Gastroesophageal sphincter (tissue), 4 donors: ENCODE data around the gene BBS10. TPM values are rescaled to one million over a fixed set of nuclear protein-coding genes. Genes with fewer than 3 reads are reported as not detected.

Experiments used
- ATAC-seq: fragments of 150-250 bp; one replicate; pipeline ENCODE4 v1.9.1; 2016; ENCODE audit warnings: mild to moderate bottlenecking, moderate library complexity
- H3K27ac ChIP-seq, 4 donors: fragments of 200-600 bp; sonication (generic) in 3 of 4; 1 replicate in 3 of 4; 2 replicates in 1 of 4; pipeline ENCODE4 v1.5.1; 2016 to 2019
- H3K27me3 ChIP-seq: fragments of 200-600 bp; sonication (generic); one replicate; pipeline ENCODE4 v1.5.1; 2019
- H3K36me3 ChIP-seq, 2 donors: fragments of 200-600 bp; sonication (generic); one replicate each; pipeline ENCODE4 v1.5.1; 2019; ENCODE audit warnings: control low read depth in 1 of 2
- H3K4me1 ChIP-seq, 3 donors: fragments of 200-600 bp; sonication (generic); 1 replicate in 2 of 3; 2 replicates in 1 of 3; pipeline ENCODE4 v1.5.1; 2016 to 2019; ENCODE audit warnings: control low read depth in 2 of 3
- H3K4me3 ChIP-seq, 2 donors: fragments of 200-600 bp; sonication (generic); one replicate each; pipeline ENCODE4 v1.5.1; 2019; ENCODE audit warnings: mild to moderate bottlenecking in 1 of 2, moderate library complexity in 1 of 2
- H3K9me3 ChIP-seq, 3 donors: fragments of 200-600 bp; sonication (generic); one replicate each; pipeline ENCODE4 v1.5.1; 2017 to 2019; ENCODE audit warnings: control low read depth in 2 of 3
- EP300 ChIP-seq: sonication (generic); formaldehyde crosslinking; IDR thresholded peaks from one replicate; pipeline ENCODE4 v1.6.1; 2017; ENCODE audit warnings: antibody characterized with exemption, mild to moderate bottlenecking
- POLR2A ChIP-seq, 2 donors: fragments of 450-650 bp; IDR thresholded peaks; one replicate each; pipeline ENCODE4 v1.6.1; 2017; ENCODE audit warnings: antibody characterized with exemption in 2 of 2, mild to moderate bottlenecking in 2 of 2, moderate library complexity in 1 of 2
- POLR2AphosphoS5 ChIP-seq: sonication (generic); formaldehyde crosslinking; IDR thresholded peaks from one replicate; pipeline ENCODE4 v1.6.1; 2017; ENCODE audit warnings: antibody characterized with exemption
- WGBS, 2 donors: methylation state at CpG; one replicate each; pipeline ENCODE4 v1.1.5; 2018; ENCODE audit warnings: low coverage in 1 of 2; 5-methylcytosine and 5-hydroxymethylcytosine counted together
- total RNA-seq, 4 donors: library from RNA; depleted of rRNA; stranded (reverse); fragments of >200 nt; gene quantifications; one replicate each; pipeline ENCODE4 v1.1.0, GENCODE V29; 2016
- TF ChIP-seq, protein P1 (sequence below), 4 experiments: fragments of 200-600 bp in 2 of 4; fragments of 450-650 bp in 2 of 4; sonication (generic) in 1 of 4; IDR thresholded peaks; one replicate each; pipeline ENCODE4 v1.5.1; 2017 to 2019; ENCODE audit warnings: antibody characterized with exemption in 4 of 4, mild to moderate bottlenecking in 2 of 4, moderate library complexity in 2 of 4

The BBS10 gene
- total RNA-seq, 4 donors from 2014 or later = 8.9 to 22.2 (median 16.0) TPM

DNA sequence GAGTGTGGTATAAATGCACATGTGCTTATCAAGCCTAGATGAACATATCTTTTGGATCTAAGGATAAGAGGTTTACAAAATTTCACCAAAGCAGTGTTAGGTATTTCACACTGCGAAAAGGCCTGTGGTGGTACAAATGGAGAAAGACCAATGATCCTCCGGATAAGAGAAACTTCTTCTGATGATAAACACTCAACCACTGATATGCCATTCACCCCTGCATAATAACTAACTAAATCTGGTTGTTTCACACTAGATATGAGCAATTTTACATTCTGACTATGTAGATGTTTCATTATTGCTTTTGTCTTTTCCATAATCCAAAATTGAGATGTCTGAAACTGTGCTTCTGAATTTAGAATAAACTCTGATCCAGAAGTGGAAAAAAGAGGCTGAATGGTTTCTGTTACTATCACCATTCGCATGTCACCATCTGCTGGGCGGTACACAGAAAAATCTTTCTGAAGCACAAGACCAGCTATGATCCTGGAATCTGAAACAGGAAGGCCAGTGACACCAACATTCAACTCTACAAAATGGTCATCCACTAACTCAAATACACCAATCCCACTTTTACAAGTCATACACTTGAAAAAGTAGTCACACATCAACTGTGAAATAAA lies 1.3 kb downstream of the BBS10 start:
- Histone ChIP-seq H3K4me1 (peaks cover 0 to 40% (median 5%) of the 10 kb centered on the region in 3 donors), H3K27me3 (no peaks in the 10 kb centered on the region), H3K9me3 (no peaks in the 10 kb centered on the region), H3K4me3 (peak overlapping the region; percentile 77 to 78), H3K36me3 (no peaks in the 10 kb centered on the region), H3K27ac (peak overlapping the region; percentile 54 to 91 (median 88))
- TF ChIP-seq, protein P1, sequence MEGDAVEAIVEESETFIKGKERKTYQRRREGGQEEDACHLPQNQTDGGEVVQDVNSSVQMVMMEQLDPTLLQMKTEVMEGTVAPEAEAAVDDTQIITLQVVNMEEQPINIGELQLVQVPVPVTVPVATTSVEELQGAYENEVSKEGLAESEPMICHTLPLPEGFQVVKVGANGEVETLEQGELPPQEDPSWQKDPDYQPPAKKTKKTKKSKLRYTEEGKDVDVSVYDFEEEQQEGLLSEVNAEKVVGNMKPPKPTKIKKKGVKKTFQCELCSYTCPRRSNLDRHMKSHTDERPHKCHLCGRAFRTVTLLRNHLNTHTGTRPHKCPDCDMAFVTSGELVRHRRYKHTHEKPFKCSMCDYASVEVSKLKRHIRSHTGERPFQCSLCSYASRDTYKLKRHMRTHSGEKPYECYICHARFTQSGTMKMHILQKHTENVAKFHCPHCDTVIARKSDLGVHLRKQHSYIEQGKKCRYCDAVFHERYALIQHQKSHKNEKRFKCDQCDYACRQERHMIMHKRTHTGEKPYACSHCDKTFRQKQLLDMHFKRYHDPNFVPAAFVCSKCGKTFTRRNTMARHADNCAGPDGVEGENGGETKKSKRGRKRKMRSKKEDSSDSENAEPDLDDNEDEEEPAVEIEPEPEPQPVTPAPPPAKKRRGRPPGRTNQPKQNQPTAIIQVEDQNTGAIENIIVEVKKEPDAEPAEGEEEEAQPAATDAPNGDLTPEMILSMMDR (IDR thresholded peaks at IDR 0.05) = peak in 2 of 4 experiments; percentile 6 to 54
- TF ChIP-seq POLR2A (IDR thresholded peaks at IDR 0.05) = no peak
- WGBS, 2 donors = 28 to 48% methylated on average over 3 to 4 of the region's 4 CpGs
- ATAC-seq = no peak

DNA sequence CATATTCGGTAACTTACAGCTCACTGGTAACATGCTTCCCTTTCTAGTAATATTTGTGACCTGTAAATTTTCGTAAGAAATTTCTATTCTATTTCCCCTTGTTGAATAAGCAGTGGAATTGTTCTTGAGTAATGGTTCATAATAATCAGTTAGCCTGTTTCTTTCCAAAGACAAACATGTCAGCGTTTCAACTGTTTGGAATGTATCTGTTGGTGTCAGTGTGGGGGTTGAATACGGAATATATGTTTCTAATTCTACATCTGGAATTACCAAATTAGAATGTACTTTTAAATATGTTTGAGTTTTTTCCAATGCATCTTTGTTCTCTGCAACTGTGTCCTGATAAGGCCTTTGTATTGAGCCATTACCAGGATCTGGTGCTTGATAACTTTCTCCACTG lies 2.0 kb downstream of the BBS10 start:
- 58 to 79% methylated on average over 4 of the region's 4 CpGs for WGBS, 2 donors
- Histone ChIP-seq H3K27ac (peak overlapping the region in 3 of 4 donors; percentile 12 to 91 (median 90)), H3K4me1 (peaks cover 0 to 40% (median 5%) of the 10 kb centered on the region in 3 donors), H3K36me3 (no peaks in the 10 kb centered on the region), H3K4me3 (no peak overlapping the region), H3K27me3 (no peaks in the 10 kb centered on the region), H3K9me3 (no peaks in the 10 kb centered on the region)
- no peak for ATAC-seq
- TF ChIP-seq POLR2A (IDR thresholded peaks at IDR 0.05) = no peak

DNA sequence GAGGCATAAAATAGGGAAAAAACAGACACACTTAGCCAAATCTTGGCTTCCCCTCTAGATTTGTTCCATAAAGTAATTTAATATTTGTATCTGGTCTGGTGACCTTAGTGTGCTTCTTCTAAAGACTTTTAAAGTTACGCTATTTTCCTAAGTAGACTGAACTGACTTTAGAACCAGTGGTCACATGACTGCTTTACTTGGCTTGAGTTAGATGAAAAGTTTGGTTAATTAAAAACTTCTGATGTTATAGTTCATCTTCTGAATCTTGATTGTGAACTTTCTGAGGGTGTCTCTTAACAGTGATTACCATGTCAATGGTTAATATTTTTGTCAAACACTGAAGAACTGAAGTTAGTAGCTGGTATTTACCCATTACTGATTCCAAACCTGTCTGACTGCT lies 2.6 kb downstream of the BBS10 start:
- H3K9me3 ChIP-seq = no peaks in the 10 kb centered on the region
- TF ChIP-seq POLR2A (IDR thresholded peaks at IDR 0.05) (no peak), POLR2AphosphoS5 (no peak), EP300 (no peak)
- TF ChIP-seq, protein P1 (IDR thresholded peaks at IDR 0.05) = no peak
- no peak for ATAC-seq
- H3K4me1 ChIP-seq = peaks cover 0 to 40% (median 5%) of the 10 kb centered on the region in 3 donors
- peak overlapping the region in 3 of 4 donors; percentile 12 to 91 (median 90) for H3K27ac ChIP-seq
- WGBS, 2 donors = 86 to 94% methylated on average over 1 of the region's 1 CpG
- H3K27me3 ChIP-seq = no peaks in the 10 kb centered on the region
- no peak overlapping the region for H3K4me3 ChIP-seq
- H3K36me3 ChIP-seq = no peaks in the 10 kb centered on the region

DNA sequence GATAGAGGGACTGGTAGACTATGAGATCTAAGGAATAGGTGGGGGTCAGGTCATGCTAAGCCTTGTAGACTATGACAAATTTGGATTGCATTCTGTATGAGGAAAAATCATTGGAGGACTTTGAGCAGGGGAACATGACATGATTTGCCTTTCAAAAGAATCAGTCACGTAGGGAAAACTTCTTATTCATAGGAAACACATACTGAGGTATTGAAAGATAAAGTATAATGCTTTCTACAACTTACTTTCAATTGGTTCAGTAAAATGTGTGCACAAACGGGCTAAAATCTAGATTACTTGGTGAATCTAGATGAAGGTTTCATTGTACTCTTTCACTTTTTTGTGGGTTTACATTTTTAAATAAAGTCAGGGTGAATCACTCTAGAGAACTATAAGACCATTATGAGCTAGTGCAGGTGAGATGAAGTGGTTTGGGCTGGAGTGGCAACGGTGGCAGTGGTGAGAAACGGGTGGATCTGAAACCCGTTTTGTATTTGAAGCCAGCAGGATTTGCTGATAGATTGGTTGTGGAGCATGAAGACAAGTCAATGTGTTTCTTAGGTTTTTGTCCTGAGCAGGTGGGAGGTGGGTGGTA lies 6.7 kb downstream of the BBS10 start:
- 86 to 89% methylated on average over 3 to 5 of the region's 5 CpGs for WGBS, 2 donors

DNA sequence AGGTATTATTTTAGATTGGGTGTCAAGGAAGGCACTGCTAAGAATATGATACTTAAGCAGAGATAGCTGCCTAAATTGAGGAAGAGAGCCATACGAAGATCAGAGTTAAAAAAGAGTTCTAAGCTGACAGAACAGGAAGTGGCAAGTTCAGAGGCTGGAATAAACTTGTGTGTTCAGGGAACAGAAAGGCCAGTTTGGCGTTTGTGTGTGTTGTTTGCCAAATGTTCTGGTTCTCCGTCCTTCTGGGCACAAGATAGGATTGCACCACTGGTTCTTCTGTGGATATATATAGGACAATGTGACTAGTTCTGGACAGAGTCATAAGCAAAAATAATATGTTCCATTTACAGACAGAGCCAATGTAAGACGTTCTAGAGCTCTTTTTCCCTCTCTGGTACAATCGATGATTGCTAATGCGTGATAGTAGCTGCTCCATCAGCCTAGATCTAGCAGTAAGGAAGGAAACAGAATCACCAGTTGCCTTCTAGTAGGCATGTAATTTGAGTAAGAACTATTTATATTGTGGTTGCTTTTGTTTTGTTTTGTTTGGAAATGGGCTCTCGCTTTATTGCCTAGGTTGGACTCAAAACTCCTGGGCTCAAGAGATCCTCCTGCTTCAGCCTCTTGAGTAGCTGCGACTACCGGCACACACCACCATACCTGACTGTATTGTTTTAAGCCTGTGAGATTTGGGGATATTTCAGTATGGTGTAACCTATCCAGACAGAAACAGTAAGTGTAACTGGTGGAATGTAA lies 7.4 kb downstream of the BBS10 start:
- peaks cover 0 to 14% (median 3%) of the 10 kb centered on the region in 3 donors for H3K4me1 ChIP-seq
- WGBS, 2 donors = 62 to 78% methylated on average over 4 to 9 of the region's 9 CpGs
- H3K4me3 ChIP-seq = no peak overlapping the region
- ATAC-seq = peak; percentile 46
- H3K27me3 ChIP-seq = no peaks in the 10 kb centered on the region
- H3K36me3 ChIP-seq = no peaks in the 10 kb centered on the region
- H3K9me3 ChIP-seq = no peaks in the 10 kb centered on the region
- TF ChIP-seq POLR2AphosphoS5 = no peak
- no peak for TF ChIP-seq POLR2A (IDR thresholded peaks at IDR 0.05)
- no peak for TF ChIP-seq EP300
- TF ChIP-seq, protein P1 (IDR thresholded peaks at IDR 0.05) = no peak
- no peak overlapping the region for H3K27ac ChIP-seq

More for the DNA sequence above, 6.7 kb downstream of the BBS10 start:
- TF ChIP-seq POLR2AphosphoS5 (no peak), EP300 (no peak), POLR2A (IDR thresholded peaks at IDR 0.05) (no peak)
- TF ChIP-seq, protein P1 (IDR thresholded peaks at IDR 0.05) = no peak
- Histone ChIP-seq H3K4me3 (no peak overlapping the region), H3K4me1 (peaks cover 0 to 21% (median 3%) of the 10 kb centered on the region in 3 donors), H3K9me3 (no peaks in the 10 kb centered on the region), H3K36me3 (no peaks in the 10 kb centered on the region), H3K27ac (no peak overlapping the region), H3K27me3 (no peaks in the 10 kb centered on the region)
- ATAC-seq = no peak
